Occipital lobe (tissue), 2 donors: ENCODE results near the gene CD81. TPM values are rescaled to one million over a fixed set of nuclear protein-coding genes. Genes with fewer than 3 reads are reported as not detected.

Experiments
- DNase-seq: peaks from one replicate; lab custom pipeline; 2025; lab: John Stamatoyannopoulos, UW
- total RNA-seq: library from RNA; depleted of rRNA; stranded (reverse); fragments of >200 nt; gene quantifications from one replicate; pipeline ENCODE4 v1.2.3, GENCODE V29; 2014

CD81 gene
- total RNA-seq, 1 donor from 2014 or later, result 69.4 TPM

DNA sequence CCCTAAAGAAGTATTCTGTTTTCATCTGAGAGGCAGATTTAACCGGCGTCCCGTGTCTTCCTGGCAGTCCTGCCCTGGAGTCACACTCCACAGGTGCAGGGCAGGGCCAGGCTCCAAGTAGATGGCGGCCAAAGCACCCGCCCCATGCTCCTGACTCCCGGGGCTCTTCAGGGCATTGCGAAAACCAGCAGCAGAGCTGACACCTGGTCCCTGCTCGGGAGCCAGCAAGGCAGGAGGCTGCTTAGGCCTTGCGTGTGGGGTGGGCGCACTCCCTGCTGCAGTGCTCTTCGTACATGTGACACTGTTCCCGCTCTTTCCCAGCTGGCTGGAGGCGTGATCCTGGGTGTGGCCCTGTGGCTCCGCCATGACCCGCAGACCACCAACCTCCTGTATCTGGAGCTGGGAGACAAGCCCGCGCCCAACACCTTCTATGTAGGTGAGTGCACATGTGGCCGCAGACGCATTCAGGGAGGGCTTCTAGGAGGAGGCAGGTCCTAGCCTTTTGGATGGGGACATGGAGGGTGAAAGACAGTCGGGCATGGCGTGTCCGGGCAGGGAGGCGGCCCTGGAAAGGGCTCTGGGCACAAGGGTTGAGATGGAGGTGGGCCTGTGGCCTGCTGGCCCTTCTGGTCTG is 13.1 kb downstream of the CD81 start:
- DNase-seq, result no peak

DNA sequence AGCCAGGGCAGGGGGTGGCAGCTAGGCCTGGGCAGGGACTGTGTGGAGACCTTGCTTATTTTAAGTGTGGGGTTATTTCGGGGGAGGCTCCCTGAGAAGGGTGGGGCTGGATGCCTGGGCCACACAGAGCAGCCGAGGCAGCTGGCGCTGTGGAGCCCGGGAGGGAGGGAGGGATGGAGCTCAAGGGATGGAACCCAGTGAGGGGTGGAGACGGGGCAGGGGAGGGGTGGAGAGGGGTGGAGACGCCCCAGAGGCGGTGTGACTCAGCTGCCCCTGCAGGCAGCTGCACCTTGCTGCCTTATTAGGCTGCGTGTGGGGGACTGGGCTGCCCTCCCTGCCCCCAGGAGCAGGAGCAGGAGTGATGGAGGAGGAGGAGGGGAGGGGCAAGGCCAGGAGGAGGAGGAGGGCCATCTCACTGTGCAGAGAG is 13.6 kb downstream of the CD81 start:
- DNase-seq, result no peak

DNA sequence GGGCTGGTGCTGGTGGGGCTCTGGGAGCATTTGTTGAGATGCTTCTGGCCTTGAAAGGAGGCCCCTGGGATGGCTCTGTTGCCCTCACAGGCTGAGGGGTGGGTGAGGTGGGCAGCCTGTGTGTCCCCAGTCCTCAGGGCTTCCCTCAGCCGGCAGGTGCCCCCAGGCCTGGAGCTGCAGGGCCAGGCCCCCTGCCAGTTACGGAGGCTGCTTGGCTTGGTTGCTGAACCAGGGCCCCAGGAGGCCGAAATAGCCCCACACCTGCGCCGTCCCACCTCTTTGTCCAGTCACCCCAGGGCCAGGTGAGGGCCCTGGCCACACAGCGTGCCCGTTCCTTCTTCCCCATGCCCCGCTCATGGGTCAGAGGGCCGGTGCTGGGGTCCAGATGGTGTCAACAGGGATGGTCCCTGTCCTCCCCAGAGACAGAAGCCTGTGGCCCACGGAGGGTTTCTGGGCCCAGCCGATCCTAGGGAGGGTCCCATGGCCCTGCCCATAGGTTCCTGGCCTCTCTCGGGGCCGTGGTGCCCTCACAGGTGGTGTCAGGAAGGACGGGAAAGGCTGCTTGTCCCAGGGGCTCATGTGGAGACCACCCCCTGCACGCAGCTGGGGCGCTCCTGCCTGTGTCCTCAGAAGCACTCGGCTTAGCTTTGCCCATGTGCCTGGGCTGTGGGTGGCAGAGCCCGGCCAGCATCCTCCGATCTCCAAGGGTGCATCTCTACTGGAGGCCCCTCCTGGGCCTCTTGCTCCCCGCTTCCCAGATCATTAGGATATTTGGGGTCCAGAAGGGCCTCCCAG is 14.3 kb downstream of the CD81 start:
- DNase-seq, result no peak

DNA sequence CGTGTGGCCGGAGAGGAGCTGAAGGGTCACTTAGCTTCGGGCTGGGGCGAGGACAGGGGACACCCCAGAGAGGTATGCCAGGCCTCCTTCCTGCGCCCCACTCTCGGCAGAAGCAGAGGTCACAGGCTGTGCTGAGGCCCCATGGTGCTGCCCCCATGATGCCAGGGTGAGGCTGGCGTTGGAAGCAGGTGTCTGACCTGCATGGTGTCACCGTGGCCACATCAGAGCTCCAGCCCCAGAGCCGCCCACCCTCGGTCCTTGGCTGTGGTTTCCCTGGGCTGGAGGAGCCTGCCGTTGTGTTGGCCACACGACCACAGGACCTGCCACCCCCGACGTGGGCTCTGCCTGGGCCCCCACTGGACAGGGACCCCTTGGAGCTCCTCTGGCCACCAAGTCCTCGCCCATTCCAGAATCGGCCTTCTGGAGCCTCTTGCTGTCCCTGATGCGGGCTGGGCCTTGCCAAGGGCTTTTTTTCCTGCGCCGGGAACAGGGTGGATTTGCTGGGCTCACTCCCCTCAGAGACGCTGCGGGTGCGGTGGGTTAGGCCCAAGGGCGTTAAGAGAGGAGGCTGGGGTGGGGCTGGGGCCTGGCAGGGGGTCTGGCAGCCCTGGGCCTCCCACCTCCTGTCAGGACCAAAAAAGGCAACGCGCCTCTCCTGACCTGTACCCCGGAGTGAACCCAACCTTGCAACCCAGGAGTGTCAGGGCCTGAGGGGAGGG is 15.3 kb downstream of the CD81 start:
- DNase-seq, result no peak

DNA sequence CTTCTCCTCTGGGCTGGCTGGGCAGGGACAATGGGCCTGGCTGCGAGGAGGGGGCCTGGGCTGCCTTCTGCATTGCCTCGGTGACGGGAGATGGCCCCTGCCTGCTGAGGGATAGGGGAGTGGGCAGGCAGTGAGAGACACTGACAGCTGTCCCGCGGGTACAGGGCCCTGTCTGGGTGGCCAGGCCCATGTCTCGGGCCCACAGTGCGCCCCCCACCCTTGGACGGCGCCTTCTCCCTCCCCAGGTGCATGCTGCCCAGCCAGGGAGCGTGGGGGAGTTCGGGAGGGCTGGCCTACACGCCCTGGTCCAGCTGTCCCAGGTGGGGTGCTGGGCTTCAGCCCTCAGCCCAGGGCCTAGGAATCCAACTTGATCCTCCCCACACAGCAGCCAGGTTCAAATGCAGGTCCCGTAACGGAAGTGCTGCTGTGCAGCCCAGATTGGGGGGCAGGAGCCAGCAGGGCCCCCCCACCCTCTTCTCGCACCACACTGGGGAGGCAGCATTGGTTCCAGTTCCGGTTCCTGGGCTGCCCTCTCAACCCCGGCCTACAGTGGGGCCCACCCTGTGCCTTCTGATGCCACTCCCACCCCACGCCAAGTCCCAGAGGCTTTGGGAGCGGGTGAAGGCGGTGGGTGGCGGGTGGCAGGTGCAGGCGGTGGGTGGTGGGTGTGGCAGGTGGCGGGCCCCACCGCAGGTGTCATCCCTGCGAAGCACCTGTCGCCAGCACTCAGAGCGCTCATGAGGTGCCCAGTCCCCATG is 16.2 kb downstream of the CD81 start:
- DNase-seq, result no peak

DNA sequence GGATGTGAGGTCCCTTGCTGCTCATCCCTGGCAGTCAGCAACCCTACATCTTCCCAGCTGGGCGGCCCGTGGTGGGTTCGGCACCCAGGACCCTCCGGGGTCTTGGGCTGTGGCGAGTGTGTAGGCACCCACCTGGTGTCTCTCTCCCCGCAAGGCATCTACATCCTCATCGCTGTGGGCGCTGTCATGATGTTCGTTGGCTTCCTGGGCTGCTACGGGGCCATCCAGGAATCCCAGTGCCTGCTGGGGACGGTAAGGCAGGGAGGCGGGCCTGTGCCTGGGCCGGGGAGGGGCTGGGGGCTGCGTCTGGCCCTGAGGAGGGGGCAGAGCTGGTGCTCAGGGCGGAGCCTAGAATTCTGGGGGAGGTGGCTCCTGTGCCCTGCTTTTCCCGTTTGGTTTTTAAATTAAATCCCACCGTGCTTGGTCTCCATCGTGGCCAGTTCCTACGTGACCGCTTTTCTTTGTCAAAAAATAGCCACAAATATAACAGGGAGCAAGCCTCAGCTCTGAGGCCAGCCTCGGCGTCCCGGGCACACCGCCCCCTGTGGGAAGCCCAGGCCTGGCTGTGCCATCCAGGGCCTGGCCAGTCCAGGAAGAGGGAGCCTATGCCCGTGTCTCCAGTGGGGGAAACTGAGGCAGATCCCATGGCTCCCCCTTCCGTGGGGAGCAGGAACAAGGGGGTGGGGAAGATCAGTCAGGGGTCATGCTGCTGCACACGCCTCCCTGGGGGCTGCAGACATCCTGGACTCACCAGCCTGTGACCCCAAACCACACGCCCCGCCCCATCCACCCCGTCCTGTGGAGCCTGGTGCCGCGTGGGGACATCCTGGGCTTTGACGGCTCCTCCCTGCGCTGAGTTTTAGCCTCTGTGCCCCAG is 17.1 kb downstream of the CD81 start:
- no peak for DNase-seq

DNA sequence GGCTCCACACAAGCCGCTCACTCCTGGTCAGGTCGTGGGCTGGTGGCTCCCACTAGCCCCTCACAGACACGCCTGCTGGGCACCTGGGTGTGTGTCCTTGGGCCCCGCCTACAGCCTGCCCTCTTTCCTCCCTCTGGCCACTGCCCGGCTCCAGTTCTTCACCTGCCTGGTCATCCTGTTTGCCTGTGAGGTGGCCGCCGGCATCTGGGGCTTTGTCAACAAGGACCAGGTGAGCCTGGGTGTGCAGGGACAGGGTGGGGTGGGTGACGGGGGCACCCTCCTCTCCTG is 17.7 kb downstream of the CD81 start:
- DNase-seq, result no peak

DNA sequence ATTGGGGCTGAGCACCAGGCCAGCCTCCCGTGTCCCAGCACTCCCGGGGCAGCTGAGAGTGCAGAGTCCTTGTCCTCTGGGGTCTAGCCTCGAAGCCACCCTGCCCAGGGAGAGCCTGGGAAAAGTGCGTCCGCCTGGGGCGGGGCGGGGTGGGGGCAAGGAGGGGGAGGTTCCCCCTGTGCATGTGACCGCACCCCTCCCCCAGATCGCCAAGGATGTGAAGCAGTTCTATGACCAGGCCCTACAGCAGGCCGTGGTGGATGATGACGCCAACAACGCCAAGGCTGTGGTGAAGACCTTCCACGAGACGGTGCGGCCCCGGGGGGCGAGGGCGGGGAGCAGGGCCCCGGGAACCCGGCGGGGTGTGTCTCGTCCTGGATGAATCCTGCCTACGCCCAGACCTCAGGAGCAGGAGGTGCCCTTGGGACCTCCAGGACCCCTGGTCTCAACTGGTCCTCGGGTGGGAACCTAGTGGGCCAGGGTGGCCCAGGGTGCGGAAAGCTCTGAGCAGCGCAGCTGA is 18.2 kb downstream of the CD81 start:
- DNase-seq, result no peak

DNA sequence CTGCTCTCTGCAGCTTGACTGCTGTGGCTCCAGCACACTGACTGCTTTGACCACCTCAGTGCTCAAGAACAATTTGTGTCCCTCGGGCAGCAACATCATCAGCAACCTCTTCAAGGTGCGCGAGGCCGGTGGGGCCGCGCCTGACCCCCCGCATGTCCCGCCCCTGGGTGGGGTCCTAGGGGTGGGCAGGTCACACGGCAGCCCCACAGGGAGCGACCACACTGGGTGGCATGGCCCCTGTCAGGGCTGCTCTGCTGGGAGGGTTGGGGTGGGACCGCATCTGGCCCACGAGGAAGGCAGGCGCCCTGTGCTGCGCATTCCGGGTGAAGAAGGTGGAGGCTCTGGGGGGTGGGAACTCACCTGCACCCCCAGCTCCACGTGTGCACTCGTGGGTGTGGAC is 18.7 kb downstream of the CD81 start:
- DNase-seq, result no peak

DNA sequence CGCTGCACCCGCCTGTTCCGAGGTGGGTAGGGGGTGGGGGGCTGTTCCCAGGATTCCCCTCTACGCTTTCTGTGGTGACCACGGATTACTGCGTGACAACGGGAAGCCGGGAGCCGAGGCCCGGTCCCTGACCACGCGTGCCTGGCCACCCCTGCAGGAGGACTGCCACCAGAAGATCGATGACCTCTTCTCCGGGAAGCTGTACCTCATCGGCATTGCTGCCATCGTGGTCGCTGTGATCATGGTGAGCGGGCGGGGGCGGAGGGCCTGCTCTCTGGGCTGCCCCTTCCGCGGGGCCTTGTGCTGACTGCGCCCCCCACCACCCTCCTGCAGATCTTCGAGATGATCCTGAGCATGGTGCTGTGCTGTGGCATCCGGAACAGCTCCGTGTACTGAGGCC is 19.4 kb downstream of the CD81 start:
- no peak for DNase-seq

DNA sequence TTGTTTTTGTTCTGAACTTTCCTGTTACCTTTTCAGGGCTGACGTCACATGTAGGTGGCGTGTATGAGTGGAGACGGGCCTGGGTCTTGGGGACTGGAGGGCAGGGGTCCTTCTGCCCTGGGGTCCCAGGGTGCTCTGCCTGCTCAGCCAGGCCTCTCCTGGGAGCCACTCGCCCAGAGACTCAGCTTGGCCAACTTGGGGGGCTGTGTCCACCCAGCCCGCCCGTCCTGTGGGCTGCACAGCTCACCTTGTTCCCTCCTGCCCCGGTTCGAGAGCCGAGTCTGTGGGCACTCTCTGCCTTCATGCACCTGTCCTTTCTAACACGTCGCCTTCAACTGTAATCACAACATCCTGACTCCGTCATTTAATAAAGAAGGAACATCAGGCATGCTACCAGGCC is 19.9 kb downstream of the CD81 start:
- DNase-seq, result no peak

DNA sequence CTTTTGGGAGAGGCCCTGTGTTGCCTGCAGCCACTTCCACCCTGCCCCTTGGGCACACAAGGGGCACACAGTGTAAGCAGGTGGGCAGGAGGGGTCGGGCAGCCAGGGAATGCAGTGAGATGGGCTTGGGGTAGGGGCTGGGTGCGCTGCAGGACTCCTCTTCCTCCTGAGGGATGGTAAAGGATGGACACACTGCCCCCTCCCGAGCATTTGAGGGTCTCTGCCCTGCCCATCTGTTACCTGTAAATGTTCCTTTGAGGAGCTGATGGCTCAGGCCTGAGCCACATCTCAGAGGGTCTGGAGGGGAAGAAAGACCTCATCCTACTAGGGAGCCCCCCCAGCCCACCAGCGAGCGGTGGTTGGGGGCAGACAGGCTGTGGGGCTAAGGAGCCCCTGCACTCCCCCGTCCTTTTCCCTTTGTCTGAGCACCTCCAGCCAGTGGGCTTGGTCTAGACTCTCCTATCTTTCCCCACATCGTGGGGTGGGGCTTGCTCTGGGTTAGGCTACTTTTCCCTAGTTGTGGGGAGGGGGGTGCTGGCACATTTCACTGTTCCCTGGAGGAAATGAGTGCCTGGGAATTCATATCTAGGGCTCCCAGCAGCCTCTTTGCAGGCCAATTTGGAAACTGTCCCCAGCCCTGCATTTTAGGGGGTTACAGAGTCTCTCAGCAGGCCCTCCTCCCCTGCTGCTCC is 21.7 kb downstream of the CD81 start:
- DNase-seq, result no peak

DNA sequence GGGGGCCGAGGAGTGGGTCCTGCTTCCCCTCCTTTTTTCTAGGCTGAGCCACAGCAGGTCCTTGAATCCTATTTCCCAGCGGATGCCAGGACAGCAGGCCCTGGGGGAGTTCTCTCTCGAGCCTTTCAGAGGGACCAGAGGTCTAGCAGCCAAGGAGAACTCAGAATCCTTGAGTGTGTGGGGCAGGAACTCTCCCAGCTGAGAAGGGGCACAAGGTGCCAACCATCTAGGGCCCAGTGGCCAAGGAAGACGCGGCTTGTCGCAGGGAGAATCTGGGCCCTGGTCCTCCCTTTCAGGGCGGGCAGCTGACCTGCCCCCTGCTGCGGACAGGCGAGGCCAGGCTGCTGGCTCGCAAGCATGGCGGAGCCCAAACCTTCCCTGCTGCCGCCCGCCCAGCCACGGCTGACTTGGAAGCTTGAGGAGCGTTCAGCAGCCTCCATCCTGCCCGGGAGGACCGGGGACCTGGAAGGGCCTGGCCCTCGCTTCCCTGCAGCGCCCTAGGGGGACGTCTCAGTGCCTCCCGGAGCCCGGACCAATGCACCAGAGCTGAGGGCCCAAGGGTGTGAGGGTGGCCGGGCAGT is 22.5 kb downstream of the CD81 start:
- DNase-seq, result no peak

DNA sequence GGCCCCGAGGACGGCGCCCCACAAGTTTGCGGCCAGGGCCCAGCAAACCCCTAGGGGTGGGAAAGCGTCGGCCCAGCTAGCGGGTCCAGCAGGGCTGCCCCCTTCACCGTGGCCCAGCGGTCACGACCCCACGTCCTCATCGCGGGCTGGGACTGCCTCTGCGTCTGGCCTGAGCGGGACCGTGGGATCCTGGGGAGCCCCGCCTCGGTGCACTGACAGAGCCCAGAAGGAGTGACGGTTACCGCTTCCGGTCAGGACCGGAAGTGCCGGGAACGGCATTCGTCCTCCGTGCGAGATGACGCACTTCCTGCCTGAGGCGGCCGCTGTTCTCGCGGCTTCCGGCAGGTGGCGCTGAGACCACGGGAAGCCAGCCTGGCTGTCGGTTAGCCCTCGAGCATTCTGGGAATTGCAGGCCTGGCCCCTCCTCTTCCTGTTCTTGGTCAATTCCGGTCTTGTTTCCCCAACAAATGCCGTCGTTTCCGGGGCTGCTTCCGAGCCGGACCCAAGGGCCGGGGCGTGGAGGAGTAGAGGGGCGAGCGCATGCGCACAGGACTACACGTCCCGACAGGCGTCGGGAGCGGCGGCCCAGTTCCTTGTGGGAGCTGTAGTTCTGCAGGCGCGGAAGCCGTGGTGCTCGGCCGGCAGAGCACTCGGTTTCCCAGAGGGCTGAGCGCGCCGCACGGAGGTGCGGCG is 23.1 kb downstream of the CD81 start, which contains the start of gene TSSC4:
Gene TSSC4, plus strand, starts transcription at position 682 of the 693 bp plus-strand sequence. CDS start 1,884 bp downstream, outside the sequence.
- peak; percentile 99 for DNase-seq

DNA sequence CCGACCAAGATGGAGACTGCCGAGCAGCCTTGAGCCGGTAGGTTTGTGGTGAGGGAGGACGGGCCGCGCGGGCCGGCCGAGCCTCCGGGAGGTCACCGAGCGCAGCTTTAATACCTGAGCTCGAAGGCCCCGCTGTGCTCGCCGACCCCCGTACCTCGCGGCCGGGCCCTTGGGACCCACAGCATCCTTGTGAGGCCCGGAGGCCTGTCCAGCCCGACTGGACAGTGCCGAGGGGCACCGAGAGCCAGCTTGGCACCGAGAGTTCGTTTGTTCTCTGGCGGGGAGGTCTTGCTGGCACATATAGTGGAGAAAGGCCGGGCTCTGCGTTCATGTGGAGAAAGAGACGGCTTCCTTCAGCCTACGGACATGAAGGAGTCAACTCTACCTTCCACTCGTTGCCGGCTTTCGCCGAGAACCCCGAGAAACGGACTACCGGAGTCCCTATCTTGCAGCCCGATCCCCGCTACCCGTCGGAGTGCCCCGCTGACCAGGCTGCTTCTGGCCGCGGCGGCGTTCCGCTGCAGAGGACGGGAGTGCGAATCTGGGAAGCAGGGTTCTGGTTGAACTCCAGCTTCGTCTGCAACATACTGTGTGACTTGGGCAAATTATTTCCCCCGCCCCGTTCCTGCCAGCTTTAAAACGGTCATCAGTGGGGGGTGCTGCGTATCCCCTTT is 23.8 kb downstream of the CD81 start:
- no peak for DNase-seq

DNA sequence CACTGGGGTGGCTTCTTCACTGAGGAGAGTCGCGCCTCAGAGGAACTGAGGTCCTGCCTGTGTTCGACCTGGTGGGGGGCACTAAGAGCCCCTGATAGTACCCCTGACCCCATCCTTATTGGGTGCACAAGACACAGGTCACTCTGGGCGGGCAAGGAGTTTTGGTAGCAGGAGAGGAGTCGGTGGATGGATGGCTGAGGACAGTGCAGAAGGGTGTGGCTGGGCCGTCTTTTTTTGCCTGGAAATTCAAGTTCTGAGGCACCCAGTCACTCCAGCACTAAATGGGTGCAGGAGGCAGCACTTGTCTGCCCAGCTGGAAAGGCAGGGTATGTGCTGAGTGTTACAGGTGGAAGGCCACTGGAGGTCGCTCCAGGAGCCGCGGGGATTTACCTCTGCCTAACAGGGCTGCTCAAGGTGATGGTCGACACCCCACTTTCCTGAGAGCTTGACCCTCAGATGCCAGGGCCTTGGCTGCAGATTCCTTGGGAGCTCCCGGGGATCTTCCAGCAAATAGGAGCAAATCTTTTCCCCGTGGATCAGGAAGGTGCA is 24.4 kb downstream of the CD81 start:
- no peak for DNase-seq

DNA sequence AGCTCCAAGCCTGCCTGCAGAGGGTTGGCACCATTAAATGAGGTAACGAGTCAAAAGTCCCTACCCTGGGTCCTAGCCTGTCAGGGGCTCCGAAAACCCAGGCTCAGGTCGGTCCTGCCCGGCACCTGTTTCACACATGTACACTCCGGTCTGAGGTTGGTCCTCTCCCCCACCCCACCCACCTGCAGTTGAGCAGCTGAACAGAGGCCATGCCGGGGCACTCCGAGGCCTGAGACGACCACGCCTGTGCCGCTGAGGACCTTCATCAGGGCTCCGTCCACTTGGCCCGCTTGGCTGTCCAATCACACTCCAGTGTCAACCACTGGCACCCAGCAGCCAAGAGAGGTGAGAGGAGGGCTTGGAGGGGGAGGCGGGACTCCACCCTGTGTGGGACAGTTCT is 25.0 kb downstream of the CD81 start:
- no peak for DNase-seq
